ENCODE results near the gene PGR.

Gene PGR

GRCh38 chr11:101008961-101009689, 120.5 kb downstream of the PGR start:
- no peak for DNase-seq

- no peak for DNase-seq
Observed at GRCh38 chr11:101003468-101003867, 126.1 kb downstream of the PGR start.

GRCh38 chr11:100999756-101000155, 129.9 kb downstream of the PGR start:
- no peak for DNase-seq

GRCh38 chr11:100994966-100995365, 134.6 kb downstream of the PGR start:
- DNase-seq, result no peak

- DNase-seq, result no peak
Observed at GRCh38 chr11:100991541-100991940, 138.1 kb downstream of the PGR start.

GRCh38 chr11:100990931-100991330, 138.7 kb downstream of the PGR start:
- no peak for DNase-seq

- no peak for DNase-seq
Observed at GRCh38 chr11:100984668-100985067, 144.9 kb downstream of the PGR start.

- DNase-seq, result no peak
Observed at GRCh38 chr11:100981196-100981824, 148.3 kb downstream of the PGR start.

- peak; percentile 1 to 44 for DNase-seq
Observed at GRCh38 chr11:100980156-100980555, 149.5 kb downstream of the PGR start.
